ENCODE data around the gene WSCD2.

- TF ChIP-seq CTCF (IDR thresholded peaks at IDR 0.05) = no peak
- no peak for TF ChIP-seq POLR2A (IDR thresholded peaks at IDR 0.05)
These were observed 144.1 kb downstream of the WSCD2 start for GRCh38 chr12:108273217-108273616.
